GM18909 (cell line): ENCODE measurements around the gene PNPLA3.
A peak's percentile ranks its signal among the peaks of the same experiment; 100 is the strongest.

Experiments
- ATAC-seq: cut with Tn5 transposase; IDR thresholded peaks from one replicate; pipeline ENCODE4 v1.9.1; 2021; ENCODE audit warnings: mild to moderate bottlenecking; ENCODE audit not compliant: unreplicated experiment, poor library complexity

PNPLA3 gene

GRCh38 chr22:43921370-43921769 is 2.2 kb upstream of the PNPLA3 start:
- ATAC-seq: no peak

- no peak for ATAC-seq
These were observed 1.5 kb upstream of the PNPLA3 start for GRCh38 chr22:43922123-43922522.

- no peak for ATAC-seq
These were observed 414 bp upstream of the PNPLA3 start for GRCh38 chr22:43923191-43923590.

GRCh38 chr22:43924877-43925276 is 1.3 kb downstream of the PNPLA3 start:
- no peak for ATAC-seq

GRCh38 chr22:43925433-43926348 is 2.1 kb downstream of the PNPLA3 start:
- no peak for ATAC-seq

GRCh38 chr22:43926349-43926710 is 2.7 kb downstream of the PNPLA3 start:
- ATAC-seq: no peak

GRCh38 chr22:43928468-43928867 is 4.9 kb downstream of the PNPLA3 start:
- no peak for ATAC-seq

- no peak for ATAC-seq
These were observed 5.3 kb downstream of the PNPLA3 start for GRCh38 chr22:43928908-43929307.

- ATAC-seq: no peak
These were observed 8.2 kb downstream of the PNPLA3 start for GRCh38 chr22:43931771-43932170.

GRCh38 chr22:43941449-43941848 is 17.8 kb downstream of the PNPLA3 start:
- no peak for ATAC-seq

GRCh38 chr22:43944670-43945430 is 21.2 kb downstream of the PNPLA3 start:
- ATAC-seq: no peak

- ATAC-seq: no peak
These were observed 22.2 kb downstream of the PNPLA3 start for GRCh38 chr22:43945632-43946383.

- no peak for ATAC-seq
These were observed 22.7 kb downstream of the PNPLA3 start for GRCh38 chr22:43946384-43946667.

GRCh38 chr22:43948836-43949406 is 25.3 kb downstream of the PNPLA3 start:
- no peak for ATAC-seq

GRCh38 chr22:43951391-43951790 is 27.8 kb downstream of the PNPLA3 start:
- no peak for ATAC-seq

- ATAC-seq: no peak
These were observed 28.4 kb downstream of the PNPLA3 start for GRCh38 chr22:43951966-43952365.

- ATAC-seq: no peak
These were observed 30.6 kb downstream of the PNPLA3 start for GRCh38 chr22:43953988-43954785.

- ATAC-seq: peak; percentile 87
These were observed 31.7 kb downstream of the PNPLA3 start, which contains the start of gene SAMM50 for GRCh38 chr22:43955040-43955882. TSS of gene SAMM50 (plus strand) at chr22:43955442. CDS start at chr22:43955578, 136 bp downstream.
